GM12878 (cell line): ENCODE results near the gene SAP30L. TPM values are rescaled to one million over a fixed set of nuclear protein-coding genes. Genes with fewer than 3 reads are reported as not detected.

ENCODE experiments used
- CEBPZ ChIP-seq: fragments of 150-350 bp; IDR thresholded peaks from 2 replicates; pipeline ENCODE4 v1.6.1; 2016; ENCODE audit warnings: low read depth, low read length
- CHD1 ChIP-seq: IDR thresholded peaks from 2 replicates; pipeline ENCODE4 v1.6.1; 2012; ENCODE audit warnings: low read depth, low read length, improper control_type of control experiment
- E4F1 ChIP-seq: fragments of 450-650 bp; IDR thresholded peaks from 2 replicates; pipeline ENCODE4 v1.6.1; 2018; ENCODE audit warnings: borderline replicate concordance, mild to moderate bottlenecking; ENCODE audit not compliant: partially characterized antibody
- ESRRA ChIP-seq: IDR thresholded peaks from 2 replicates; pipeline ENCODE4 v1.6.1; 2012; ENCODE audit warnings: mild to moderate bottlenecking, low read length, improper control_type of control experiment
- HDGF ChIP-seq: fragments of 450-650 bp; IDR thresholded peaks from 2 replicates; pipeline ENCODE4 v1.6.1; 2016; ENCODE audit warnings: antibody characterized with exemption
- JUND ChIP-seq: IDR thresholded peaks from 2 replicates; pipeline ENCODE4 v1.6.1; 2012; ENCODE audit warnings: low read depth, mild to moderate bottlenecking, low read length, improper control_type of control experiment, moderate library complexity
- MEF2A ChIP-seq: IDR thresholded peaks from 2 replicates; pipeline ENCODE4 v1.6.1; 2011; ENCODE audit warnings: low read depth, mild to moderate bottlenecking, low read length, moderate library complexity; ENCODE audit not compliant: insufficient read depth
- MTA3 ChIP-seq: IDR thresholded peaks from 2 replicates; pipeline ENCODE4 v1.6.1; 2012; ENCODE audit warnings: low read length, inconsistent platforms, borderline replicate concordance
- NR2F1 ChIP-seq: fragments of 450-650 bp; conservative IDR thresholded peaks from 2 replicates; pipeline ENCODE4 v1.6.1; 2017; ENCODE audit warnings: mild to moderate bottlenecking
- POU2F2 ChIP-seq: IDR thresholded peaks from 3 replicates; pipeline ENCODE4 v1.6.1; 2011; ENCODE audit warnings: low read depth, mild to moderate bottlenecking, low read length, borderline replicate concordance
- SMC3 ChIP-seq: IDR thresholded peaks from 2 replicates; pipeline ENCODE4 v1.6.1; 2011; ENCODE audit warnings: low read length, improper control_type of control experiment, borderline replicate concordance
- SPI1 ChIP-seq: IDR thresholded peaks from 2 replicates; pipeline ENCODE4 v1.6.1; 2011; ENCODE audit warnings: low read depth, mild to moderate bottlenecking, low read length, moderate library complexity, borderline replicate concordance; ENCODE audit not compliant: insufficient read depth
- TBL1XR1 ChIP-seq: IDR thresholded peaks from 2 replicates; pipeline ENCODE4 v1.6.1; 2012; ENCODE audit warnings: low read depth, low read length, improper control_type of control experiment
- USF2 ChIP-seq: IDR thresholded peaks from 2 replicates; pipeline ENCODE4 v1.6.1; 2011; ENCODE audit warnings: low read depth, low read length, improper control_type of control experiment, borderline replicate concordance
- ZNF207 ChIP-seq: fragments of 450-650 bp; IDR thresholded peaks from 2 replicates; pipeline ENCODE4 v1.6.1; 2014; ENCODE audit warnings: antibody characterized with exemption, mild to moderate bottlenecking, borderline replicate concordance
- ZNF384 ChIP-seq: IDR thresholded peaks from 2 replicates; pipeline ENCODE4 v1.6.1; 2012; ENCODE audit warnings: low read depth, mild to moderate bottlenecking, low read length, improper control_type of control experiment, borderline replicate concordance
- ZNF592 ChIP-seq: fragments of 450-650 bp; IDR thresholded peaks from 2 replicates; pipeline ENCODE4 v1.6.1; 2017; ENCODE audit warnings: mild to moderate bottlenecking, moderate library complexity
- ZZZ3 ChIP-seq: IDR thresholded peaks from 2 replicates; pipeline ENCODE4 v1.6.1; 2011; ENCODE audit warnings: low read depth; ENCODE audit not compliant: control insufficient read depth, insufficient read length
- polyA plus RNA-seq, 11 experiments: library from polyadenylated mRNA; depleted of rRNA in 4 of 11; unstranded in 6 of 11; stranded (reverse) in 5 of 11; fragments of >200 nt; fragmentation: Nextera tagmentation in 4 of 11; fragmentation: Illumina TruSeq in 1 of 11; extraction: Ambion mirVana in 4 of 11; extraction: Trizol in 1 of 11; gene quantifications; 1 replicate in 1 of 11; 2 replicates in 10 of 11; pipeline versions ENCODE4 v1.2.1 to v1.2.3, GENCODE V29; 2011 to 2016; ENCODE audit warnings: inconsistent platforms in 2 of 11, missing spikeins in 2 of 11, low read depth in 1 of 11
- total RNA-seq, 4 experiments: library from RNA; depleted of rRNA in 3 of 4; stranded (reverse); fragments of >200 nt in 3 of 4; fragmentation: Illumina TruSeq in 1 of 4; extraction: Trizol in 1 of 4; gene quantifications; 2 replicates each; pipeline versions ENCODE4 v1.2.1 to v1.2.3, GENCODE V29; 2013 to 2021

Gene SAP30L
- total and polyA plus RNA-seq, 10 of the 15 experiments (the other 5 are each of a cell fraction or from before 2014, with no cell fraction given) = 2.4 to 36.8 (median 15.7) TPM

- TF ChIP-seq E4F1 = peak; percentile 95
- no peak for TF ChIP-seq ZZZ3
- no peak for TF ChIP-seq ESRRA
- peak; percentile 80; the same call in 1 of the 2 replicates for TF ChIP-seq HDGF
- TF ChIP-seq JUND = no peak
- 0 out of 2 replicates have a peak, but pooled peaks have one; percentile 4 for TF ChIP-seq SPI1
- TF ChIP-seq NR2F1 = peak; percentile 59; the same call in 1 of the 2 replicates
- TF ChIP-seq ZNF384 = no peak
- TF ChIP-seq POU2F2 = peak; percentile 58; the same call in 1 of the 3 replicates
- TF ChIP-seq CHD1 = no peak
- TF ChIP-seq MEF2A = no peak
- TF ChIP-seq MTA3 = no peak
- 0 out of 2 replicates have a peak, but pooled peaks have one; percentile 13 for TF ChIP-seq ZNF592
- peak; percentile 79 for TF ChIP-seq CEBPZ
- no peak for TF ChIP-seq SMC3
- 0 out of 2 replicates have a peak, but pooled peaks have one; percentile 39 for TF ChIP-seq ZNF207
- no peak for TF ChIP-seq USF2
- 0 out of 2 replicates have a peak, but pooled peaks have one; percentile 15 for TF ChIP-seq TBL1XR1
Measured at GRCh38 chr5:154445422-154446194, at the start of gene SAP30L (continued).
